ENCODE data around the gene EDEM2.
"Not testable (repeated sequence)": the region's sequence is repeated elsewhere in the genome, so short reads cannot be mapped to it uniquely, and the experiment has no call there.

The EDEM2 gene

DNA sequence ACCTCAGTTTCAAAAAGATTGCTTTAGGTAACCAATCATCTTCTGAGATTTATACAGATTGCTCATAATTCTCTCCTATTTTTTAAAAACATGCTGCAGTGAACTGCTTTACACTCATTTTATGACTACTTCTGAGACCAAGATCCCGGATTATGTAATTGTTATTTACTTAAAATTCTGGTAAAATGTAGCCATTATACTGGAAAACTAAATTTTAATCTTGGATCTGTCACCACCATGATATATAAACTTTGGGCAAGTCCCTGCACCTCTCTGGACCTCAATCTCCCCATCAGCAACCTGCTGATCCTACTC, 24.3 kb upstream of the EDEM2 start:
- DNase-seq (ENCODE audit: low read depth in 2 of 2): no peak

DNA sequence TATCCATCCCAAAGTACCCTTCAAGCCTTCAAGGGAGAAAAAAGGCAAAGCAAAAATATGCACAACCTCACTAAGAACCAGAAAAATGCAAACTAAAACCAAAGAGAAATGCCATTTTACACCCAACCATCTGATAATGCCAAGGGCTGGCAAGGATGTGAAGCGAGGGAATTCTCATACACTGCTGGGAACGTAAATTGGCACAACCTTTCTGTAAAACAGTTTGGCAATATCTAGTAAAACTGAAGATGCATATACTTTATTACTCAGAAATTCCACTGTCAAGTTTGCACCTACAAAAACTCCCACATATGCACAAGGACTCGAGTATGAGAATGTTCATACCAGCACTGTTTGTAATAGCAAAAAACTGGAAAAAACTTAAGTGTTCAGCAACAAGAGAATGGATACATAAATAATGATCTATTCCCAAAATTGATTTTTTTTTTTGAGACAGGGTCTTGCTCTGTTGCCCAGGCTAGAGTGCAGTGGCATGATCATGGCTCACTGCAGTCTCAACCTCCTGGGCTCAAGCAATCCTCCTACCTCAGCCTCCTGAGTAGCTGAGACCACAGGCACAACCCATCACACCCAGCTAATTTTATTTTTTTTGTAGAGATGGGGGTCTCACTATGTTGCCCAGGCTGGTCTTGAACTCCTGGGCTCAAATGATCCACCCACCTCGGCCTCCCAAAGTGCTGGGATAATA, 21.7 kb upstream of the EDEM2 start:
- not testable (repeated sequence) for DNase-seq (ENCODE audit: low read depth in 2 of 2)

DNA sequence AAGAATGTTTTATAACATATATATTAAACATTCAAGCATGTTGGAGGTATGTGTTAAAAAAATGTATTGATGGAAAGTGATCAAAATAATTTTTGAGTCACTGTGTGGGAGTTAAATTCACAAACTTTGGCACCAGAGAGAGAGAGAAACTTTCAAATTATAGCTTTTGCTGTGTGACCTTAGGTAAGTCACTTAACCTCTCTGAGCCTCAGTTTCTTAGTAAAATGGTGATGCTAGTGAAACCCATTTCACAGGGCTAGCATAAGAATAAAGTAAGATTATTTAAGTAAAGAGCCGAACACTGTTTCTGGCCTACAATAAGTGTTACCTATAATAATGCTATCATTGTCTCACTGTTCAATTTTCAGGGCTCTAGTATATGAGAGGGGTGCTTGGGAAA, 20.7 kb upstream of the EDEM2 start:
- DNase-seq (ENCODE audit: low read depth in 2 of 2): no peak

DNA sequence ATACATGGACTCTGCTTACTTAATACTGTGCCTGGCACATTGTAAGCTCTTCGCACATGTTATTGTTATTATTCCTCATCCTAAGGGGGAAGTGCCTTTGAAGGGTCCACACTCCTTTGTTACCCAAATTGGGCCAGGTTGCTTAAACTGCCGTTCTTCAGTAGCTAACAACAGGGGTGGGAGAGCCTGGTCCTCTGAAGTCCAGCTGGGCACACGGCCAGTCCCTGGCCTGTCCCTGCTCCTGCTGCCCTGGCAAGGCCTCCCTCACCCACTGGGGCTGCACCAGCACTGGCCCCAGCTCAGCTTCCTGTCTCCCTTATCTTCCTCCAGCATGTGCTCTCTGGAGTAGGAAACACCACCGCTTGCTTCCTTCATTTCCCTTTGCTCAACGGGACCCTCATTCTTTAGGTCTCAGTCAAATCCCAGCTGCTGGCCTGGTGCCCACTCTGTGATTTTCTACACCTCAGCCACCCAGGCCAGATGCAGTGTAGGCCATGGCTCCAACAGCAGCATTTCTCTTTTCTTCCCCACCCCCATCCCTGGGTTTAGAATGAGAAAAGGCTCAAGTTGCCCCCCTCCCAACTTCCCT, 19.2 kb upstream of the EDEM2 start:
- no peak for DNase-seq (ENCODE audit: low read depth in 2 of 2)

DNA sequence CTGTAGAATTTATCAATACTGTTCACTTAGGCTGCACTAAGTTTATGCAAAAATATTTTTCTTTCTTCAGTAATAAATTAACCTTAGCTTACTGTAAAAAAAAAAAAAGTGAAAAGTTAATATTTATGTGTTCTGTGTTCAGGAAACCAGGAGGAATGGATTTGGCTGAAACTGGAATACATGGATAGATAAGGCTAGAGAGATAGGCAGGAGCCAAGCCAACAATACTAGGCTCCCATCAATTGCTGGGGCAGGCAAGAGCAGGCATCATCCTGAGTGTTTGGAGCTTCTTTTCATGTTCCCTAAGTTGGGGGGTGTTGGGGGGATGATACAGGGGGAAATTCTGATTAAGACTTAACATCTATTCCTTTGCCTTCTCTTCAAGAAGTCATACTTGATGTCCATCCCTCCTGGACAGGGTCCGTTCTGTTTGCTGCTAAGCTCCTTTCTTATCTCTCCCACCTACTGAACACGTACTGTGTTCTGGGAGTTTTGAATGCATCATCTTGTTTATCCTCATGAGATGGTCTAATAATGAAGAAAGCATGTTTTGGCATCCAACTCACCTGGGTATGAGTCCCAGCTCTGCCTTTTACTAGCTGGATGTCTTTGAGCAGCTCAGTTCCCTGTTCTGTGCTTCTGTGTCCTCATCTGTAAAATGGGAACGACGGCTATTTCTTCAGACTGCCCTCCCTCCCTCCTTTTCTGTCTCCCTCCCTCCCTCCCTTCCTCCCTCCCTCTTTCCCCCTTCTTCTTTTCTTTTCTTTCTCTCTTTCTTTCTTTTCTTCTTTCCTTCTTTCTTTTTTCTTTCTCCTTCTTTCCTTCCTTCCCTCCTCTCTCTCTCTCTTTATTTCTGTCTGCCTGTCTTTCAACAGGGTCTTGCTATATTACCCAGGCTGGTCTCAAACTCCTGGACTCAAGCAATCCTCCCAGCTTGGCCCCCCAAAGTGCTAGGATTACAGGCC, 18.4 kb upstream of the EDEM2 start:
- no peak for DNase-seq (ENCODE audit: low read depth in 2 of 2)

DNA sequence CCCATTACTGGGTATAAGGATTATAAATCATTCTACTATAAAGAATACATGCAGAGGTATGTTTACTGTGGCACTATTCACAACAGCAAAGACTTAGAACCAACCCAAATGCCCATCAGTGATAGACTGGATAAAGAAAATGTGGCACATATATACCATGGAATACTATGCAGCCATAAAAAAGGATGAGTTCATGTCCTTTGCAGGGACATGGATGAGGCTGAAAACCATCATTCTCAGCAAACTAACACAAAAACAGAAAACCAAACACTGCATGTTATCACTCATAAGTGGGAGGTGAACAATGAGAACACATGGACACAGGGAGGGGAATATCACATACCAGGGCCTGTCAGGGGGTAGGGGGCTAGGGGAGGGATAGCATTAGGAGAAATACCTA, 17.4 kb upstream of the EDEM2 start:
- DNase-seq (ENCODE audit: low read depth in 2 of 2): not testable (repeated sequence)

DNA sequence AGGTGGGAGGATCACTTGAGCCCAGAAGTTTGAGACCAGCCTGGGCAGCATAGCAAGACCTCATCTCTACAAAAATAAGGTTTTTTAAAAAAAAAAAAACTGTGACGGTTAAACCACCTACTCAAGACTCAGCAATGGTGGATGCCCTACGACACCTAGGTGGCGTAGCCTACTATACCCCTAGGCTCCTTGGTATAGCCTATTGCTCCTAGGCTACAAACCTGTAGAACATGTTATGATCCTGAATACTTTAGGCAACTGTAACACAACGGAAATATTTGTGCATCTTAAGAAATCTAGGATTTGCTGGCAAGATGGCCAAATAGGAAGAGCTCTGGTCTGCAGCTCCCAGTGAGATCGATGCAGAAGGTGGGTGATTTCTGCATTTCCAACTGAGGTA, 13.2 kb upstream of the EDEM2 start:
- DNase-seq (ENCODE audit: low read depth in 2 of 2): not testable (repeated sequence)

DNA sequence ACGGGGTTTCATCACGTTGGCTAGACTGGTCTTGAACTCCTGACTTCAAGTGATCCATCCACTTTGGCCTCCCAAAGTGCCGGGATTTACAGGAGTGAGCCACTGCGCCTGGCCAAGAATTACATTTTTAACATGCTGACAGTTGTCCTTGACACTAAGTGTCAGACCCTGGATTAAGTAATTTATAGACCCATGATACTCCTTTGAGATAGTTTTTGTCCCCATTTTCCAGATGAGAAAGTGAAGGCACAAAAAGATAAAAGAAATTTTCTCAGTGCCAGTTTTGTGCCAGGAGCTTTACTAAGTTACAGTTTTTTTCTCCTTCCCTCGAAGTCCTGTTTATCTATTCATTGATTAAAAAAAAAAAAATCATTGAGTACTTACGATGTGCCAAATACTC, 9.8 kb upstream of the EDEM2 start:
- DNase-seq (ENCODE audit: low read depth in 2 of 2): no peak

DNA sequence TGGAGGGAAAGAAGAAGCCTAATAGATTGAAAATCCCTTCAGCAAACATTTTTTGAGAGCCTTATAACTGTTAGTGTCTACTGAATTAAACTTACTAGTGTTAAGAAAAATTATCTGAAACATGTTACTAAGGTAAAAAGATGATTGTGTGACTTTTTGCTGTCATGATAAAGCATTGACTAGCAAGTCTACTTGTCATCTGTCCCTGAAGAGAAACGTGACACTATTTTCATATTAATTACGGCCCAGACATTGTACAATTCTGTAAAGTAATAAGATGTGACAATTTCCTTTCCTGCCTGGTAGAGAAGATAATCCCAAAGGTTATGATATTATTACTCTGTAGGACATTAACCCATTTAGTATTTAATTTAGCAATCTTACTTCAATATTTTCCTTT, 8.8 kb upstream of the EDEM2 start:
- no peak for DNase-seq (ENCODE audit: low read depth in 2 of 2)

DNA sequence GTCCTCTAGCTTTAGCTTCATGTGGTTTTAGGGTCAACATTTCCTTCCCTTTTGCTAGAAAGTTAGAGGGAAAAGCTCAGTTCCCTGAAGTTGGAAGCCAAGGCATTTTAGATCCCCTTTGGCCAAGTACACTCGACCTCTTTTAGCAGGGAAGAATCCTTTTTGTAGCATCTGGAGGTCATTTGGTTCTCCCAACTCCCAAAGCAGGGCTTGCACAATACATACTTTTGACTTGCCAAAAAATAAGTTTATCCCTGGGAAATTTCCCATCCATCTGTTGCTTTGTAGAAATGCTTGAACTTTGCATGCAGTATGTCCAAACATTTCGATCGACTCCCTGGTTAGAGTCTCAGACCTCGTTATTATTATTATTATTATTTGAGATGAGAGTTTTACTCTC, 4.6 kb upstream of the EDEM2 start:
- DNase-seq (ENCODE audit: low read depth in 2 of 2): no peak

DNA sequence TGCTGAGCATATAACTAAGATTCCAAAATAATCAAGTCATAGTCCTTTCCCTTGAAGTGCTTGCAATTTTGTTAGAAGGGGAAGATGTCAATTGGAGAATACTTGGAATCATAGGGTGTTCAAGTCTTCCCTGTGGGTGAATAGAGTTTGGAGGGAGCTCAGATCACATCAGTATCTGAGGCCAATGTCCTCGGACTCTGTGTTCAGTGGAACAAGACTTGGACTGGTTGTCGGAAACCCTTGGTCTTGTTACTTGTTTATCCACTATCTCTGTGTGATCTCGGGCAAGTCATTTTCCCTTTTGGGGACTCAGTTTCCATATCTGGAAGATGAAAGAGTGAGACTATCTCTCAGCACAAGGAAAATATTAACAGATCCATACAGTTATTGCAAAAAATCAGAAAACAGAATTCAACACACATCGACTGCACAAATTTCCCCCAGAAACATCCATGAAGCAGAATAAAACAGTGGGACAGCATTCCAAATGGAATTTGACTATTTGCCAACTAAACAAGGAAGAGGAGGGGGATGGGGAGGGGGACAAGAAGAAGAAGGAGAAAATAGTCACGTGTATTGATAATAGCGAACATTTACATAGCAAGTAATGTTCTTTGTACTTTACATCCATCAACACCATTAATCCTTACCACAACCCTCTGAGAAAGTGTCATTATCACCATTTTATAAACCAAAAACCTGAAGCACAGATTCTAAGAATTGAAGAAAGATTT, 3.9 kb upstream of the EDEM2 start:
- no peak for DNase-seq (ENCODE audit: low read depth in 2 of 2)

DNA sequence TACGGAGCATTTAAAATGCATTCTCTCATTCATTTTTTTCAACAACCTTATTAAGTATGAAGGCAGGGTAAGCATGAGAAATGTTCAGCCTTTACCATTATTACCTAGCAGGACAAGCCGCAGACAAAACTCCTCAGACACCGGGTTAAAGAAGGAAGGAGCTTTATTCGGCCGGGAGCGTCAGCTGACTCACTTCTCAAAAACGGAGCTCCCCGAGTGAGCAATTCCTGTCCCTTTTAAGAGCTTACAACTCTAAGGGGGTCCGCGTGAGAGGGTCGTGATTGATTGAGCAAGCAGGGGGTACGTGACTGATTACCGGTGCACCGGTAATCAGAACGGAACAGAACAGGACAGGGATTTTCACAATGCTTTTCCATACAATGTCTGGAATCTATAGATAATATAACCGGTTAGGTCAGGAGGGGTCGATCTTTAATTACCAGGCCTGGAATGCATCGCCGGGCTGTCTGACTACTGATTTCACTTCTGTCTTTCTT, 487 bp upstream of the EDEM2 start:
- DNase-seq (ENCODE audit: low read depth in 2 of 2): peak in 1 of 2 donors; percentile 12

DNA sequence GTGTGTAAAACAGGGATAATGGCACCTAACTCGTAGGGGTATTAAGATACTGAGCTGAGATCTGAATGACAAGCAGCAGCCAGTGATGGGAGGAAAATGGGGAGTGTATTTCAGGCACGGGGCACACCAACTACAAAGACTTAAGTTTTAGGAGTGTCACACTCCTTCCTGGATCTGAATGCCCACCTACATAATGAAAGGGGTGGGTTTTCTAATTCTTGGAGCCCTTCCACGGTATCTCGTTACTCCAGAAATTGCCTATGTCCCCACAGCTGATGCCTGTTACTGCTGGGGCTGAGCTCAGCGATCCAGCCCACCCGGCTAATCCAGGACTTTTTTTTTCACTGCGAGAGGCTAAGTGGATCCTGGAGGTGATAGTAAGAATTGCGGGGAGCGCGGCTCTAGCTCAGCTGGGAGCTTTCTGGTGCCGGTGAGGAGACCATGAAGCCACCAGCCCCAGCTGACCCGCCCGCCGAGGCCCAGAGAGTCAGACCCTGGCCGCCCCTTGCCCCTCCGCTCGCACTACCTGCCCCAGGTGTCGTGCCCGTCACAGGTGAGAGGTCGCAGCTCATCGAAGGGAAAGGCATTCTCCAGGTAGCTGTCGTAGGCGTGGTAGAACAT, 727 bp downstream of the EDEM2 start:
- peak; percentile 5 to 14 for DNase-seq (ENCODE audit: low read depth in 2 of 2)

DNA sequence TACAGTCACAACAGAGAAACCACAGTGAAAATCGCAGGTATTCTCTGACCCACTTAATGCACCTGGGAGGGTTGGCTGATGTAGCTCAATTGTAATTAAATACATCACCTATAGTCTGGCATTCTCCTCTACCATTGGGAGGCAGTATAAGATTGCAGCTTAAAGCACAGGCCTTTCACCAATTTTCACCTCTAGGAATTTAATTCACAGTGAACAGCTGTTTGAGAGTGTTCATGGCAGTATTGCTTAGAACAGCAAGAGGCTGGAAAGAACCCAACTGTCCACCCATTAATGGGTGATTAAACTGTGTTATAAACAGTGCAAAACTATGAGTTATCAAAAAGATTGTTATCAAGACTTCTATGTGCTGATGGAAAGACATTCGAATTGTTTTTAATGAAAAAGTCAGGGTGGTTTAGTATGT, 2.0 kb downstream of the EDEM2 start:
- DNase-seq (ENCODE audit: low read depth in 2 of 2): peak in 1 of 2 donors; percentile 4

DNA sequence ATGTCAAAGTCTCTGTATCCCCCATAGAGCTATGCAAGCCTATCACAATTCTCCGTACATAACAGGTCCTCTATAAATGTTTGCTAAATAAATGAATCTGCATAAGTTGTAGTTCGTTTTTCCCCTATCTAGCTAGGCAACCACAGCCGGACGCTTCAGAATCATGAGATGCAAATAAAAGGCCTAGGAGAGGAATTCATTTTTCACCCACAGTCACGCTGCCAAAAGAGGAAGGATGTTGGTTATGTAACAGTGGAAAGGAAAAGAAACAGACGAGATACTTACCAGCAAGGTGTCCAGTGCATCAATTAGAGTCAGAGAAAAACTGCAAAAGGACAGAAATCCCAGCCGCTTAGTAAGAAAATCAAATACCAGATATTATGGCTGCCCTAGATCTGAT, 2.4 kb downstream of the EDEM2 start:
- no peak for DNase-seq (ENCODE audit: low read depth in 2 of 2)

DNA sequence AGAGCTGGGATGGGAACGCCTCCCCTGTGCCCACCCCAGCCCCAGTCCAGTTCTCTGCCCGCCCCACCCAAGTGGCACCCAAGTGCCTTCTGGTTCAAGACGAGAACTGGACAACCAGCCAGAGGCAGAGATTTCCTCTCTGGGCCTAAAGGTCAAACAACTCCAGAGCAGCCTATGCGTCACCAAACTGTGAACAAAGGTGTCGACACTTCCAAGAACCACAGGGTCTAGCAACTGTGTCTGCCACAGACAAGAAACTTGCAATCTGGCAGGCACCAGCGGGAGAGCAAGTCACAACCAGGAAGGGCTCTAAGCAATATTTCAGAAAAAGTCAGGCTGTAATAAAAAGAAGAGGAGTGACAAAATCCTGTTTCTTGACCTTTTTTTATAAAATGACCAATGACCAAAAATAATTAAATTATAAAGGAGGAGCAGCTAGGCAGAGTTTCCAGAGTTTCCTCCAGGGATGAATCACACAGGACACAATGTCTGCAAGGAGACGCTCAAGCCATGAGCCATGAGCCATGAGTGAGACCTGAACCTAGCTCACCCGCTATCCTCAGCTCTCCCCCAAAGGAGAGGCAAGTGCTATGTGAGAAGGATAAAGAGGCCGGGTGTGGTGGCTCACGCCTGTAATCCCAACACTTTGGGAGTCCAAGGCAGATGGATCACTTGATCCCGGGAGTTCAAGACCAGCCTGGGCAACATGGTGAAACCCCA, 11.1 kb downstream of the EDEM2 start:
- no peak for DNase-seq (ENCODE audit: low read depth in 2 of 2)

DNA sequence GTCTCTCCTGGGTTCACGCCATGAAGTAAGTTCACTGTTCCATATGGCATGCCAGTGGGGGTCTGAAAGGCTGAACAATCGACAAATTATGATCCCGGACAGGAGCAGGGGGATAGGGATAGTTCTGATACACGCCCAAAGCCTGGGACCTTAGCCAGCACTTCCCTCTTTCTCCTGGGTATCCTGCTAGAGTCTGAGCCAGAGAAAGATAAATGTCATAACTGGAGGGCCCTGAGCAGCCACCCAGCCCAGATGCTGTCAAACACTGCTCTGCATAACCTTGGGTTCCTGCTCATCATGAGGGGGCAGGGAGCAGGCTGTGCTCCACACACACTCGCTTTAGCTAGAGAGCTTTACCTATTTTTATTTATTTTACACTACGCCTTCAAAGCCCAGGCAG, 12.3 kb downstream of the EDEM2 start:
- DNase-seq (ENCODE audit: low read depth in 2 of 2): no peak

DNA sequence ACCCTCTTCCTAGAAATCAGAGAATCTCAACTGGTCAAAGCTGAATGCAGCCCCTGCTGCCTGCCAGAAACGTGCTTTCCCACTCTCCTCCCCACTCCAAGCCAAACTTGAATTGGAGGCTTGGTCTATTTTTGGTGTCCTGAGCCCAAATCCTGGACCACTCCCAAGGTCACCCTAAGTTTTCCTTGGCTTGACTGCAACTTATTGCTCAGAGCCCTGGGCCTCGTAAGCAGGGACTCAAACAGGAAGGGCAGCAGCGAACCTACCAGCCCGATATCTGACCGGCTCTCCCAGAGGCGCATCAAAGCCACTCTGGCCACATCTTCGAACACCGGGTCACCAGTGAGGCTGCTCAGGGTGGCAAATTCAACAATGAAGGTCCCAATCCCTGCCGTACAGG, 12.7 kb downstream of the EDEM2 start:
- no peak for DNase-seq (ENCODE audit: low read depth in 2 of 2)

DNA sequence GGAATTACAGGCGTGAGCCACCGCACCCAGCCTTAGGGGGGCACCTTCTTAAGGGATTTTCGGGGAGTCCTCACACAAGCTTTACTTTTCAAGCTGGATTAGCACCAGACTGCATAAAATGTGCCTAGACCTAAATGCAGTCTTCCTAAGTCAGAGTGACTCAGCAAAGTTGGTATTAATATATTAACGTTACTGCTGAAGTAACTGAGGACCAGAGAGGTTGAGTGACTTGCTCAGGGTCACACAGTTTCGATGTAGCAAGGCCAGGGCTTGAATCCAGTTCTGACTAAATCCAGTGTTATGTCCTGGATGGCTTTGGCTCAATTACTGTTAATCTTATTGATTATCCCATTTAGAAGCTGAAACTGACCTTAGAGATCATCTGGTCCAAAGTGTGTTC, 13.4 kb downstream of the EDEM2 start:
- no peak for DNase-seq (ENCODE audit: low read depth in 2 of 2)

DNA sequence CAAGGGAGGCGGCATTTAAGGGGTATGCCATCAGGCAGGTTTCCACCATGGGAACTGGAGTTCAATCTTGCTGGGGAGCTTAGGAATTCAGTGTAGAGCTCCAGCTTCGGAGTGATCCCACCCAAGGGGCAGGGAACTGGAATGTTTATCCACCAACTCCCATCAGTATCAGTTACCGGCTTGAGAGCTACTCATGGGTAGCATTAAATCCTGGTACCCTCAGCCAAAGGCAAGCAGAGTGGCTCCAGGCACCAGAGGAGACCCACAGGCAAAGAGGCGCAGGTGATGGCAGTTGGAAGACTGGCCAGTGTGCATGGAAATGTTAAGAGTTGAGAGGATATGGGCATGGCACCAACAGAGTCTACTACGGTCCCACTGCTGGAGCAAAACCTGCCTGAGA, 14.1 kb downstream of the EDEM2 start:
- no peak for DNase-seq (ENCODE audit: low read depth in 2 of 2)

DNA sequence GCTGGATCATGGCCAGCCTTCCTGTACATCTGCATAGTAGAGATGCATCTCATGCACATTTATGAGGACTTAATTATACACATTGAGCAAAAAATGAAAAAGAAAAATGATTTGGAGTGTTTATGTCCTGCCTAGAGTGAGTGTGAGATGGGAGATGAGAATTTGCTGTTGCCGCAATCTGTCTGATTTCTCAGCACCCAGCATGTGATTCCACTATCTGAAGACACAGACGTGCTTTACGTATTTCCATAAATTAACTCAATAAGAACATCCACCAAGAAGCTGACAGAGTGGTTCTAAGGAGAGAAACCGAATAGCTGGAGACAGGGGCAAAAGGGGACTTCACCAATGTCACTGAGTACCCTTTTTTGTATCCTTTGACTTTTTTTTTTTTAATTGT, 15.2 kb downstream of the EDEM2 start:
- no peak for DNase-seq (ENCODE audit: low read depth in 2 of 2)

Data from stimulated activated CD4-positive, alpha-beta T cell treated with anti-CD3 and anti-CD28 coated beads, Interleukin-4, amount 100 ng/mL, for 48 hours (primary cell).